GM12874 (cell line): ENCODE results near the gene PCDHGC5.

ENCODE experiments used
- TF ChIP-seq, protein P1 (sequence below): IDR thresholded peaks from 2 replicates; pipeline ENCODE4 v1.5.1; 2011; ENCODE audit warnings: low read depth, mild to moderate bottlenecking, control low read depth, low read length, moderate library complexity; ENCODE audit not compliant: insufficient read depth

The PCDHGC5 gene

DNA sequence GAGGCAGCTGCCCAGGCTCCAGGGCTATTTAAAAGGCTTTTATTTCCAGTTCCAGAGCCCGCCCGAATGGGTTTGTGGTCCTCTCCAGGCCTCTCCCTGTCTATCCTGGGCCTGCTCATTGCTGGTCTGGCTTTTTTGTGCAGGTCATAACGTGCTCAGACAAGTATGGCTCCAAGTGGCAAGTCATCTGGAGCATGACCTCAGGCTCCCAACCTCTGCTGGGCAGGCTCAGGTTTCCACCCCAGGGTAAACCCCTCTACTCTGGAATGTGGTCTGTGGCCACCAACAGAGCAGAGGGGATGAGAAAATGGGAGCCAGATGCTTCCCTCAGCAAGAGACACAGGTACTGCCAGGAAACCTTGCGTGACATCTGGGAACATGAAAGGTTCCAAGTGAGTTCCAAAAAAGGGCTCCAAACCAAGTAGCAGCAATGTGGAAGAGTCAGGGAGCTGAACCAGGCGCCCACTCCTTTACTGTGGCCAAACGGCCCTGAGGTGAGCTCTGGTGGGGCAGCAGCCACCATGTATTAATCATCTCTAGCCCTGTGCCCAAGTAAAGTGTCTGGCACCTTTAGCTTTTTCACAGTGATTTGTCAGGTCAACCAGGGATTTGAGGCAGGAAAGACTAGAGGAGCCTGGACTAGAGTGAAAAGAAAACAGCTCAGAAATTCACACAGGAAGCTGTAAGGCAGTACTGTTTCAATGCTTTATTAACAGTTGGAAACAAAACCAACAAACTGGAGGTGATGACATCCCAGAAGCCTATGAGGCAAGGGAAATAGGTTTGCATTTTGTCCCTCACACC, 25.7 kb downstream of the PCDHGC5 start:
- TF ChIP-seq, protein P1, sequence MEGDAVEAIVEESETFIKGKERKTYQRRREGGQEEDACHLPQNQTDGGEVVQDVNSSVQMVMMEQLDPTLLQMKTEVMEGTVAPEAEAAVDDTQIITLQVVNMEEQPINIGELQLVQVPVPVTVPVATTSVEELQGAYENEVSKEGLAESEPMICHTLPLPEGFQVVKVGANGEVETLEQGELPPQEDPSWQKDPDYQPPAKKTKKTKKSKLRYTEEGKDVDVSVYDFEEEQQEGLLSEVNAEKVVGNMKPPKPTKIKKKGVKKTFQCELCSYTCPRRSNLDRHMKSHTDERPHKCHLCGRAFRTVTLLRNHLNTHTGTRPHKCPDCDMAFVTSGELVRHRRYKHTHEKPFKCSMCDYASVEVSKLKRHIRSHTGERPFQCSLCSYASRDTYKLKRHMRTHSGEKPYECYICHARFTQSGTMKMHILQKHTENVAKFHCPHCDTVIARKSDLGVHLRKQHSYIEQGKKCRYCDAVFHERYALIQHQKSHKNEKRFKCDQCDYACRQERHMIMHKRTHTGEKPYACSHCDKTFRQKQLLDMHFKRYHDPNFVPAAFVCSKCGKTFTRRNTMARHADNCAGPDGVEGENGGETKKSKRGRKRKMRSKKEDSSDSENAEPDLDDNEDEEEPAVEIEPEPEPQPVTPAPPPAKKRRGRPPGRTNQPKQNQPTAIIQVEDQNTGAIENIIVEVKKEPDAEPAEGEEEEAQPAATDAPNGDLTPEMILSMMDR = no peak

DNA sequence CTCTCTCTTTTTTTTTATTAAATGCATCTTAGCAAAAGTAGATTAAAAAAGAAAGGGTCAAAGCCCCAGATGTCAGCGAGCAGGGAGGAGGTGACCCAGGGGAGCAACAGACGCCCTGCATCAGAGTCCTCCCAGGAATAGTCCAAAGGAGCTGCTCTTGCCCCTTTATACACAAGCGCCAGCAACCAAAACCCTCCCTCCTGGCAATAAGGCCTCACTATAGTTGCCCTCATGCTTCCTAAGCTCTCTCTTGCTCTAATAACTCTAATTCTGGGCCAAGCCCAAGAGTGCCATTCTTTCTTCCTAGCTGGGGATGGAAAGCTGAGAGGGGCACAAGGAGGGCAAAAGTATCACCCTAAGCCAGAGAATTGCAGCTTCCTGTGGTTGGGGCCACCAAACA, 26.3 kb downstream of the PCDHGC5 start:
- TF ChIP-seq, protein P1 = no peak

DNA sequence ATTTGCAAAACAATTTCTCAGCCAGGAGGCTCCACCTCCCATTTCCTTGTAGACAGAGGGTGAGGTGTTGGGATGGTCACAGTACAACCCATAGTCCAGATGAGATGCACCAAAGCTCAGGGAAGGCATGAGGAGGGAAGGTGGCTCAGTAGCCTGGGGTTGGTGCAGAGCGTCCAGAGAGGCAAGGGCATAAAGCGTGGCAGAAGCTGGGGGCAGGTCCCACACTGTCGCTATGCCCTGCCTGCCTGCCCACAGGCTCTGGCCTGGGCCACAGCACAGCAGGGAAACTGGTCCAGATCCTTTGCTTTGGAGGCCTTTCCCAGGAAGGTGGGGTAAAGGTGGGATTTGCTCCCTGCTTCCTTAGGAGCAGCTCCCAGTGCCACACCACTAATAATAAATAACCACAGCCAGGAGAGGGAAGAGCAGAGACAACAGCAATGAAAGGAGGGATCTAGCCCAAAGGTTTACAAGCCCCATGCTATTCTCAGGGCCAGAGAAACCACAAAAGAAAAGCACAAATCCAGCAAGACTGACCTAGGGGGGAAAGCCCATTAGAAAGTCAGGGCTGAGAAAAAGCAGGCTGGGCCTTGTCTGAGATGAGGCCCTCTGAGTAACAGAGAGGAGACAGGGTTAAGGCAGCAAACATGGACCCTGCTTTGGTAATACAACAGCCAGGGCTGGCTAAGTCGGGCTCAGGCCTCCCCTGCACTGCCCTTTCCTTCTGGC, 27.2 kb downstream of the PCDHGC5 start:
- TF ChIP-seq, protein P1 = no peak

DNA sequence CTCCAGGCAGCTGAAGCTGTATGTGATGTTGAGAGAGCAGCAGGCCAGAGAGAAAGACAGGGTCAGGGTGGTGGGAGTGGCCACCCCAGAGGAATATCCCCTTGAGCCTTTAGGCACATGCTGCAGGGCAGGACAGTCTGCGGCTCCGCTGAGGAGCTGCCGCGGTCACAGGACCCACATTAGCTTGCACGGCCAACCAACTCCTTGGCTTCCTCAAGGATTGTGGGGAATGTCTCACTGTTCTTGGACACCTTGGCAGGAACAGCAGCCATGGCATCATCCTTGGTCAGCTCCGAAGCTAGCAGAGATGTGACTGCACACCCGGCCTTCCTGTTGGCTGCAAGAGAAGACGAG, 27.8 kb downstream of the PCDHGC5 start:
- TF ChIP-seq, protein P1 = no peak

DNA sequence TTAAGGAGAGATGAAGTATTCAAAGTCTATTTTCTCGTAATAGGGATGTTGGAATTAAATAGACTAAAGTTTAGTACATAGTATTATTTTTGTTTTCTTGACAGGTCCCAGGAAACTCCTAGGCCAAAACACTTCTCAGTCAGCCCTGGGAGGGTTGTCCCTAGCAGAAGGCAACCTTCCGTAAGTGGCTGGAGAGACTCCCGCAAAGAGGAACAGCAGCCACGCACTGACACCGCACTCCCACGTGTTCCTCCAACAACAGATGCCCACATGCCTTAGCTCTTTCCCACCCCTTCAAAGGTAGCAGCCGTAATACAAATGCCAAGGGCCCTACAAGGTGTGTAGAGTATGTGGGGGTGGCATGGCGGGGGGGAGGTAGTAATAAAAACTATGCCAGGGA, 28.4 kb downstream of the PCDHGC5 start:
- TF ChIP-seq, protein P1 = no peak

DNA sequence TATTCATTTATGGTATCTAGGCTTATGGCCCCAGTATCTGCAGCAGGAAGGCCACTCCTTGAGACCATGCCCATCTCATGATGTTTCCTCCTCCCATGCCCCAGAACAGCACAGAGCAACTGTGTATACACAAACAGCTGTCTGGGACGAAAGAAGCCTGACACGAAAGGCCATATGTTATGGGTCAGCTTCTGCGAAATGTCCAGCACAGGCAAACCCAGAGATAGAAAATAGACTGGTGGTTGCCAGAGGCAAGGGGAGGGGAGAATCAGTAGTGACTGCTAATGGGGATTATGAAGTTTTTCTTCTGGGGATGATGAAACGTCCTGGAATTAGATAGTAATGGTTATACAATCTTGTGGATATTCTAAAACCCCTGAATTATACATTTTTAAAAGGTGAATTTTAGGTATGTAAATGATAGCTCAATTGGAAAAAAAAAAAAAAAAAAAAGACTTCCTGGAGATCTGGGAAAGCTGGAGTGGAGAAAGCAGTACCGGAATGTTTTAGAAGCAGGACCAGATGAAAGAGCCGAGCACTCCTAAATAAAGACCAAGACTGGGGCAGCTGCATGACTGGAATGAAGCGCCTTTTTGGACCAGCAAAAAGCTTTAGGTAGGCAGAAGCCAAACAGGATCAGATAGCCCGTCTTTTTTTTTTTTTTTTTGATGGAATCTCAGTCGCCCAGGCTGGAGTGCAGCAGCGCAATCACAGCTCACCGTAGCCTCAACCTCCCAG, 29.2 kb downstream of the PCDHGC5 start:
- TF ChIP-seq, protein P1 = no peak

DNA sequence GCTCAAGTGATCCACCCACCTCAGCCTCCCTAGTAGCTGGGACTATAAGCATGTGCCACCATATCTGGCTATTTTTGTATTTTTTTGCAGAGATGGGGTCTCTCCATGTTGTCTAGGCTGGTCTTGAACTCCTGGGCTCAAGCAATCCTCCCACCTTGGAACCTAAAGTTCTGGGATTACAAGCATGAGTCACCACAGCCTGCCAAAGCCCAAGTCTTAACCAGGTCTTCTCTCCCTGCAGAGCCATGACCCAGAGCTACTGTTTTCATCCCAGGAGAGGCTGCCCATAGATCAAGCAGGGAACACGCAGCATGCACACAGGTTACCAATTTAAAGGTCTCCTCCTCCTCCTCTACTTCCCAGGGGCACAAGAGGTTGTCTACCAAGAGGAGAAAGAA, 29.7 kb downstream of the PCDHGC5 start:
- TF ChIP-seq, protein P1 = no peak
